Activated naive CD4-positive, alpha-beta T cell treated with anti-CD3 and anti-CD28 coated beads, Interleukin-2, amount 50 U/mL, for 72 hours (primary cell): Measurements from ENCODE around the gene INPP4A. TPM values are rescaled to one million over a fixed set of nuclear protein-coding genes. Genes with fewer than 3 reads are reported as not detected.
"Not testable (repeated sequence)": the region's sequence is repeated elsewhere in the genome, so short reads cannot be mapped to it uniquely, and the experiment has no call there.

Experiments used
- ATAC-seq, 2 donors: fragments of 150-1000 bp; cut with Tn5 transposase; 2 replicates each; pipeline ENCODE4 v1.10.0; 2021; ENCODE audit warnings: mild to moderate bottlenecking in 2 of 2, moderate library complexity in 2 of 2
- DNase-seq, 2 donors: peaks; one replicate each; pipeline ENCODE4 v3.0.0; 2021 to 2022; ENCODE audit warnings: low spot score in 2 of 2
- H3K27ac Mint-ChIP-seq, 2 donors: one replicate each; pipeline ENCODE4 v1.8.0; 2022; ENCODE audit warnings: mild to moderate bottlenecking in 2 of 2, mixed read lengths in 2 of 2
- H3K36me3 Mint-ChIP-seq, 2 donors: one replicate each; pipeline ENCODE4 v1.8.0; 2022; ENCODE audit warnings: mixed read lengths in 2 of 2
- H3K9me3 Mint-ChIP-seq, 2 donors: one replicate each; pipeline ENCODE4 v1.8.0; 2022; ENCODE audit warnings: mixed read lengths in 2 of 2
- total RNA-seq, 2 donors: library from RNA; stranded (reverse); gene quantifications; one replicate each; pipeline ENCODE4 v1.2.3, GENCODE V29; 2022

The INPP4A gene
- 10 to 100 TPM; 46.6 to 48.1 TPM for total RNA-seq

GRCh38 chr2:98444436-98445176, at the start of gene INPP4A:
Gene INPP4A (plus strand): TSS chr2:98444858. CDS start chr2:98520049, 75,191 bp downstream.
- ATAC-seq = peak; percentile 76 to 83
- H3K36me3 Mint-ChIP-seq = peaks cover 6 to 18% of the 10 kb centered on the region in 2 donors

GRCh38 chr2:98395977-98396376, 48.7 kb upstream of the INPP4A start:
- no peak for DNase-seq
- no peak for ATAC-seq

More at GRCh38 chr2:98444436-98445176, at the start of gene INPP4A:
- peak; percentile 76 to 81 for DNase-seq
- H3K9me3 Mint-ChIP-seq = peaks cover 3 to 4% of the 10 kb centered on the region in 2 donors
- peak within 1 kb of the TSS; percentile 95 to 99 for H3K27ac Mint-ChIP-seq

GRCh38 chr2:98396745-98397355, 47.8 kb upstream of the INPP4A start:
- Mint-ChIP-seq H3K36me3 (no peaks in the 10 kb centered on the region), H3K9me3 (no peaks in the 10 kb centered on the region), H3K27ac (no peak overlapping the region)
- ATAC-seq = no peak
- no peak for DNase-seq

More at GRCh38 chr2:98395977-98396376, 48.7 kb upstream of the INPP4A start:
- H3K36me3 Mint-ChIP-seq = no peaks in the 10 kb centered on the region
- no peak overlapping the region for H3K27ac Mint-ChIP-seq
- H3K9me3 Mint-ChIP-seq = no peaks in the 10 kb centered on the region

DNA sequence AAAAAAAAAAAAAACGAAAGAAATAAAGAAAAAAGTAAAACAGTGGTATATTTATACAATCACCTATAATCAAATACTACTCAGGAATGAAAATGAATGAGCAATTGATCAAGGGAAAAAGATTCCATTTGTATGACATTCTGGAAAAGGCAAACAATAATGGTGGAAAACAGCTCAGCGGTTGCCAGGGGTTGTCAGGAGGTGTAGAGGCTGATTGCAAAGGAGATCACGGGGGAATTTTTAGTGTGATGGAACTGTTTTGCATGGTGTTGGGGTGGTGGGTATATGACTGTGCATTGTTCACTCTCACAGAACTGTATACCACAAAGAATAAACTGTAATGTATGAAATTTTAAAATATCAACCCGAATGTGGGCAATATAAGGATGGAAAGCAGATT, 45.5 kb upstream of the INPP4A start:
- ATAC-seq (no peak), DNase-seq (no peak)

GRCh38 chr2:98403878-98404277, 40.8 kb upstream of the INPP4A start:
- DNase-seq (no peak), ATAC-seq (no peak)
- Mint-ChIP-seq H3K9me3 (no peaks in the 10 kb centered on the region), H3K27ac (no peak overlapping the region), H3K36me3 (no peaks in the 10 kb centered on the region)

More for the DNA sequence above, 45.5 kb upstream of the INPP4A start:
- H3K9me3 Mint-ChIP-seq = no peaks in the 10 kb centered on the region
- no peak overlapping the region for H3K27ac Mint-ChIP-seq
- H3K36me3 Mint-ChIP-seq = no peaks in the 10 kb centered on the region

- H3K36me3 Mint-ChIP-seq = no peaks in the 10 kb centered on the region
- DNase-seq (no peak), ATAC-seq (no peak)
- no peak overlapping the region for H3K27ac Mint-ChIP-seq
- H3K9me3 Mint-ChIP-seq = no peaks in the 10 kb centered on the region
Observed at GRCh38 chr2:98404556-98405250, 40.0 kb upstream of the INPP4A start.

- ATAC-seq (no peak), DNase-seq (no peak)
- Mint-ChIP-seq H3K36me3 (no peaks in the 10 kb centered on the region), H3K27ac (no peak overlapping the region), H3K9me3 (no peaks in the 10 kb centered on the region)
Observed at GRCh38 chr2:98405301-98405700, 39.4 kb upstream of the INPP4A start.

- no peaks in the 10 kb centered on the region for H3K9me3 Mint-ChIP-seq
- no peak overlapping the region for H3K27ac Mint-ChIP-seq
- no peak for ATAC-seq
- DNase-seq = no peak
- H3K36me3 Mint-ChIP-seq = no peaks in the 10 kb centered on the region
Observed at GRCh38 chr2:98408155-98408554, 36.5 kb upstream of the INPP4A start.

DNA sequence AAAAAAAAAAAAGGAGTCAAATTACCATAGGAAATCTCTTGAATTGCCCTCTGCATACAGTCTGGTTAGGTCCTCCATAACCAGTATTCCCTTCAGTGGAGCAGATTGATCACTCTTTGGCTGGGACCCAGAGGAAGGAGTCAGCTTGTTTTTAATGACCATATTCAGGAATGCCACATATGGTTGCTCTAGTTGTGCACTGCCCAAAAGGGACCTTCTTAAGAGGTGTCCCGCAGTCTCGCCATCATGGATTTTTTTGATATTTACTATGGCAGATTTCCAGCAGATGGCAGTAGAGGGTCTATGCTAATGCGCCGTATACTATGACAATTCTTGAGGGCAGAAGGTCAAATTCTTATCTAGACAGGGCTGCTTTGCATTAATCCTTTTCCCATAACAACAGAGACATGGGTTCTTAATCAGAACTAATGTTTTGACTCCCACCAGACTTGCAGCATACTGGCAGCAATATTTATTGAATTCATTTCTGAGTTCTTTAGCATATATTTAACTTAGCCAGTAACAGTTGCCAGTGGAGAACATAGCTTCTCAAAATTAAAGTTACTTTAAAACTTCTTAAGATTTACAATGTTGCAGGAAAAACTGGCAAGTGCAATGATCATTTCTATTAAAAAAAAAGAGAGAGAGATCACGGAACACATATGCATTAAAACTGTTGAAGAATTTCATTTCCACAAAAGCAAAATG, 31.8 kb upstream of the INPP4A start:
- peak; percentile 76 to 87 for ATAC-seq
- H3K27ac Mint-ChIP-seq = peak overlapping the region in 1 of 2 donors; percentile 50

DNA sequence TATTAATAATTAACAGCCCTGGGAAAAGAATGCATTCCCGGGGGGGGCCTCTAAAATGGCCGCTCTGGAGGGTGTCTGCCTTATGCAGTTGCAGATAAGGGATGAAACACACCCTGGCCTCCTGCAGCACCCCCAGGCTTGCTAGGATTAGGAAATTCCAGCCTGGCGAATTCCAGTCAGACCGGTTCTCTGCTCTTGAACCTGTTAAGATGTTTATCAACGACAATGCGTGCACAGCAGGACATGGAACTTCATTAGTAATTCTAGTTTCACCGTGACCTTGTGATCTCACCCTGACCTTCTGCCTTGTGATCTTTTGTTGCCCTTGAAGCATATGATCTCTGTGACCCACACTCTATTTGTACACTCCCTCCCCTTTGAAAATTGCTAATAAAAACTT, 30.4 kb upstream of the INPP4A start:
- not testable (repeated sequence) for H3K27ac Mint-ChIP-seq, ATAC-seq, DNase-seq, H3K9me3 Mint-ChIP-seq
- peaks cover 5 to 11% of the 10 kb centered on the region in 2 donors for H3K36me3 Mint-ChIP-seq

More for the DNA sequence above, 31.8 kb upstream of the INPP4A start:
- no peaks in the 10 kb centered on the region for H3K9me3 Mint-ChIP-seq
- peaks cover 5 to 11% of the 10 kb centered on the region in 2 donors for H3K36me3 Mint-ChIP-seq
- DNase-seq = peak in 1 of 2 donors; percentile 76

DNA sequence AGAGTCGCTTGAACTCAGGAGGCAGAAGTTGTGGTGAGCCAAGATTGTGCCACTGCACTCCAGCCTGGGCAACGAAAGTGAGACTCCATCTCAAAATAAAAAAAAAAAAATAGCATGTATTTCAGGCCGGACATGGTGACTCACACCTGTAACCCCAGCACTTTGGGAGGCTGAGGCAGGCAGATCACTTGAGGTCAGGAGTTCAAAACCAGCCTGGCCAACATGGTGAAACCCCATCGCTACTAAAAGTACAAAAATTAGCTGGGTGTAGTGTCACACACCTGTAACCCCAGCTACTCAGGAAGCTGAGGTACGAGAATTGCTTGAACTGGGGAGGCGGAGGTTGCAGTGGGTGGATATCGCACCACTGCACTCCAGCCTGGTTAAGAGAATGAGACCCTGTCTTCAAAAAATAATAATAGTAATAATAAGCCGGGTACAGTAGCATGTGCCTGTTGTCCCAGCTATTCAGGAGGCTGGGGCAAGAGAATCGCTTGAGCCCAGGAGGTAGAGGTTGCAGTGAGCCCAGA, 28.9 kb upstream of the INPP4A start:
- peak in 1 of 2 donors; percentile 55 for ATAC-seq
- peak overlapping the region in 1 of 2 donors; percentile 44 for H3K27ac Mint-ChIP-seq
- H3K9me3 Mint-ChIP-seq, DNase-seq: not testable (repeated sequence)
- peaks cover 5 to 11% of the 10 kb centered on the region in 2 donors for H3K36me3 Mint-ChIP-seq

GRCh38 chr2:98416383-98417159, 28.1 kb upstream of the INPP4A start:
- peak in 1 of 2 donors; percentile 24 for ATAC-seq
- no peak overlapping the region for H3K27ac Mint-ChIP-seq
- no peak for DNase-seq
- peaks cover 5 to 11% of the 10 kb centered on the region in 2 donors for H3K36me3 Mint-ChIP-seq
- no peaks in the 10 kb centered on the region for H3K9me3 Mint-ChIP-seq

DNA sequence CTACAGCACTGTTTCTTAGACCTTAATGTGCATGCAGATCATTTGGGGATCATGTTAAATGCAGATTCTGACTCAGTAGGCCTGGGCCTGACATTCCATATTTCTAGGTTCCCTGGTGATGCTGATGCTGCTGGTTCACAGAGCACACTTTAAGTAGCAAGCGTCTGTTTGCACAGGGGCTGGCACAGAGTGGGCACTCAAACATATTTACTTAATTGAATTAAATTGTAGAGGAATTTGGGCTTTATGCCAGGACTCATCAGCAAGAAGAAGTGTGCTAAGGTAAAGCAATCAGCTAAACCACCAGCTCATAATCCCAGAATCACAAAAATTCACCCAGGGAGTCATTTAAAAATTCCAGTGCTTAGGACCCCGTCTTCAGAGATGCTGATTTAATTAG, 25.1 kb upstream of the INPP4A start:
- no peak for ATAC-seq
- no peak overlapping the region for H3K27ac Mint-ChIP-seq
- H3K9me3 Mint-ChIP-seq = peaks cover 4 to 9% of the 10 kb centered on the region in 2 donors
- peaks cover 13 to 19% of the 10 kb centered on the region in 2 donors for H3K36me3 Mint-ChIP-seq
- DNase-seq = no peak

DNA sequence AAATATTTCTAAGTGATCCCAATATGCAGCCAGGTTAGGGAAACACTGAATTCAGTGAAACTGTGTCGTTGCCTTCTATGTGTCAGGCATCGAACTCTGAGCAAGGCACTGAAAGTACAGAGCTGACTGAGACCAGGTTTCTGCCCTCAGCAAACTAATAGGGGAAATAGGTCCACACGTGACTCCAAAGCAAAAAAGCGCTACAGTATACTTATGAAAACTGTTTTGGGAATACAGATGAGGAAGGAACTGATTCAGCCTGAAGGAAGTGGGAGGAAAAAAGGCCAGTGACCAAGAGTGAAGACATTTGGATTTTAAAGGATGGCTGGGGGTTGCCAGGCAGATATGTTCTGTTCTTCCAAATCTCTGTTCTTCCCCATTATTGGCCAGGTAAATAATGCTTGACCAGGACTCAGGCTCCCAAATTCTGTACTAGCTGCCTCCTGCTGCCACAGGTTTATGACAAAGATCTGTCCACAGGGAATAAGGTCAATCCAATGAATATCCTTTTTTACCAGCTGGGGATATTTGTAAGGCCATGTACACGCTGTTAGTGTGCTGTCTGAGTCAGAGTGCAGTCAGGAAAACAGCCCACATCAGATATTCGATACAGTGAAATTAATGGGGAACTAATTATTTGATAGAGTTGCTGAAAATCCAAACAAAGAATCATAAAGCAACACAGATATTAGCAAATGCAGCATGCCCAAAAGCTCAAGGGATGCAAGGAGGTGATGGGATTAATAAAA, 24.5 kb upstream of the INPP4A start:
- Mint-ChIP-seq H3K36me3 (peaks cover 9 to 13% of the 10 kb centered on the region in 2 donors), H3K27ac (no peak overlapping the region)

DNA sequence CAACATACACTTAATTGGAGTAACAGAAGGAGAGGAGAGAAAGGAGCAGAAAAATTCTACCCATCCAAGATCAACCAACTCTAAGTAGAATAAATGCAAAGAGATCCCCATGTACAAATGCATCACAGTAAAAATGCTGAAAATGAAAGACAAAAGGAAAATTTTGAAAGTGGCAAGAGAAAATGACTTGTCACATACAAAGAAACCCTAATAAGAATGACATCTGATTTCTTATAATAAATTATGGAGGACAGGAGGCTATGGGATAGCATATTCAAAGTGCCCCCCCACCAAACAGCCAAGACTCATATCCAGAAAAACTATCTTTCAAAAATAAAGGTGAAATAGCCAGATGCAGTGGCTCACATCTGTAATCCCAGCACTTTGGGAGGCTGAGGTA, 22.2 kb upstream of the INPP4A start:
- no peak for ATAC-seq
- no peak for DNase-seq
- no peak overlapping the region for H3K27ac Mint-ChIP-seq
- peaks cover 4 to 9% of the 10 kb centered on the region in 2 donors for H3K9me3 Mint-ChIP-seq
- H3K36me3 Mint-ChIP-seq = peaks cover 9 to 12% of the 10 kb centered on the region in 2 donors

More for the DNA sequence above, 24.5 kb upstream of the INPP4A start:
- ATAC-seq (no peak), DNase-seq (no peak)
- H3K9me3 Mint-ChIP-seq = peaks cover 4 to 9% of the 10 kb centered on the region in 2 donors
